Kidney (tissue), 14 donors: ENCODE data around the gene PRKAR1A. TPM values are rescaled to one million over a fixed set of nuclear protein-coding genes. Genes with fewer than 3 reads are reported as not detected.
"Not testable (repeated sequence)": the region's sequence is repeated elsewhere in the genome, so short reads cannot be mapped to it uniquely, and the experiment has no call there.

Experiments used
- DNase-seq, 5 donors: peaks; one replicate each; pipeline ENCODE4 v3.0.0-alpha.2; 2013 to 2020
- FAIRE-seq: peaks from 2 replicates; lab custom pipeline; 2012; peaks lifted over from hg19 to GRCh38; lab: Jason Lieb, UNC
- H3K27ac ChIP-seq, 2 donors: one replicate each; pipeline ENCODE4 v1.7.0; 2013; ENCODE audit warnings: low read depth in 2 of 2, low read length in 2 of 2, inconsistent platforms in 1 of 2
- H3K27me3 ChIP-seq: one replicate; pipeline ENCODE4 v1.7.1; 2013; ENCODE audit warnings: low read length, inconsistent platforms; ENCODE audit not compliant: control insufficient read depth, insufficient read depth
- H3K36me3 ChIP-seq, 3 donors: one replicate each; pipeline versions ENCODE4 v1.7.0 to v1.7.1; 2013; ENCODE audit warnings: low read length in 3 of 3, control low read depth in 1 of 3, inconsistent platforms in 1 of 3; ENCODE audit not compliant: insufficient read depth in 3 of 3, control insufficient read depth in 2 of 3
- H3K4me1 ChIP-seq, 3 donors: one replicate each; pipeline versions ENCODE4 v1.7.0 to v1.7.1; 2013; ENCODE audit warnings: low read length in 3 of 3, inconsistent platforms in 1 of 3, low read depth in 1 of 3; ENCODE audit not compliant: control insufficient read depth in 2 of 3, insufficient read depth in 2 of 3
- H3K4me3 ChIP-seq, 3 donors: one replicate each; pipeline versions ENCODE4 v1.7.0 to v1.8.1; 2013; ENCODE audit warnings: low read length in 3 of 3, control low read depth in 1 of 3, inconsistent platforms in 1 of 3
- H3K9ac ChIP-seq, 3 donors: one replicate each; pipeline versions ENCODE4 v1.7.0 to v1.7.1; 2013; ENCODE audit warnings: low read length in 3 of 3, control low read depth in 1 of 3, inconsistent platforms in 1 of 3
- H3K9me3 ChIP-seq, 3 donors: one replicate each; pipeline versions ENCODE4 v1.7.0 to v1.7.1; 2013; ENCODE audit warnings: low read length in 3 of 3, control low read depth in 1 of 3, inconsistent platforms in 1 of 3; ENCODE audit not compliant: control insufficient read depth in 2 of 3, insufficient read depth in 1 of 3
- CTCF ChIP-seq: IDR thresholded peaks from 3 replicates; pipeline ENCODE4 v1.5.1; 2012; ENCODE audit warnings: mild to moderate bottlenecking, moderate library complexity, borderline replicate concordance; ENCODE audit not compliant: insufficient read depth; ENCODE audit errors: extremely low read depth
- intact Hi-C: fragments of 100-400 bp; cut with DNase I; formaldehyde crosslinking; loops from one replicate; pipeline ENCODE4 v1.11.1; 2022
- polyA plus RNA-seq: library from polyadenylated mRNA; stranded (reverse); fragments of 350-450 nt; fragmentation: Illumina TruSeq; extraction: RNeasy Lipid Tissue Mini Kit (QIAGEN cat#74804); gene quantifications from one replicate; pipeline ENCODE4 v1.2.3, GENCODE V29; 2014; ENCODE audit warnings: low read depth, low replicate concordance; ENCODE audit not compliant: insufficient read depth
- total RNA-seq: library from RNA; stranded (reverse); fragmentation: NEBNext Ultra II Directional; extraction: Animal tissue kit (Norgen Biotek cat#: 25700); gene quantifications from one replicate; pipeline ENCODE4 v1.2.1, GENCODE V29; 2021
- donor health status: control.
- donor health status: control.
- donor health status: control.
- donor health status: control.
- donor health status: control.
- donor health status: DM: yes; HTN: yes; CAD: no.
- donor health status: Normal renal cell carcinoma (clear cell type).

The PRKAR1A gene
- total and polyA plus RNA-seq, 2 donors from 2014 or later: 92.3 to 340 TPM

GRCh38 chr17:68513932-68514331, 1.7 kb downstream of the PRKAR1A start:
- FAIRE-seq (no peak), DNase-seq (peak in 2 of 5 donors; percentile 12 to 14)
- no peak for TF ChIP-seq CTCF
- no peaks in the 10 kb centered on the region for H3K9me3 ChIP-seq
- H3K9ac ChIP-seq: peak overlapping the region; percentile 91 to 96 (median 96)
- peak overlapping the region; percentile 93 to 100 (median 94) for H3K4me3 ChIP-seq
- H3K27me3 ChIP-seq: no peaks in the 10 kb centered on the region
- H3K27ac ChIP-seq: peak overlapping the region; percentile 95 to 99
- peaks cover 2 to 17% (median 14%) of the 10 kb centered on the region in 3 donors for H3K4me1 ChIP-seq
- intact Hi-C loops: no loop called here
- H3K36me3 ChIP-seq: peaks cover 0 to 26% (median 8%) of the 10 kb centered on the region in 3 donors

GRCh38 chr17:68514831-68515635, 2.8 kb downstream of the PRKAR1A start:
- Histone ChIP-seq H3K27me3 (no peaks in the 10 kb centered on the region), H3K27ac (peak overlapping the region; percentile 39 to 50), H3K9me3 (no peaks in the 10 kb centered on the region), H3K4me1 (peaks cover 2 to 19% (median 14%) of the 10 kb centered on the region in 3 donors), H3K36me3 (peaks cover 0 to 26% (median 8%) of the 10 kb centered on the region in 3 donors), H3K4me3 (peak overlapping the region; percentile 93 to 100 (median 94)), H3K9ac (peak overlapping the region in 1 of 3 donors; percentile 96)
- FAIRE-seq (no peak), DNase-seq (peak in 2 of 5 donors; percentile 48 to 65)
- no peak for TF ChIP-seq CTCF
- intact Hi-C loops: no loop called here

GRCh38 chr17:68516732-68517131, 4.5 kb downstream of the PRKAR1A start:
- Histone ChIP-seq H3K9ac (no peak overlapping the region), H3K4me3 (no peak overlapping the region), H3K36me3 (peaks cover 0 to 26% (median 8%) of the 10 kb centered on the region in 3 donors), H3K9me3 (no peaks in the 10 kb centered on the region), H3K27me3 (no peaks in the 10 kb centered on the region), H3K4me1 (peaks cover 2 to 19% (median 14%) of the 10 kb centered on the region in 3 donors), H3K27ac (no peak overlapping the region)
- intact Hi-C loops: no loop called here
- TF ChIP-seq CTCF: no peak
- no peak for DNase-seq
- FAIRE-seq: no peak

- H3K27ac ChIP-seq, DNase-seq, FAIRE-seq, intact Hi-C loops, H3K27me3 ChIP-seq, H3K9me3 ChIP-seq, H3K4me3 ChIP-seq, H3K9ac ChIP-seq: not testable (repeated sequence)
- H3K4me1 ChIP-seq: peaks cover 2 to 19% (median 17%) of the 10 kb centered on the region in 3 donors
- peaks cover 0 to 26% (median 12%) of the 10 kb centered on the region in 3 donors for H3K36me3 ChIP-seq
Observed at GRCh38 chr17:68517605-68518004, 5.4 kb downstream of the PRKAR1A start.
